Measurements from ENCODE around the gene CCBE1.

- TF ChIP-seq POLR2A (IDR thresholded peaks at IDR 0.05; ENCODE audit: low read depth, low read length), result no peak
- TF ChIP-seq TAF1 (IDR thresholded peaks at IDR 0.05; ENCODE audit: borderline replicate concordance, low read depth, low read length), result no peak
These were observed 251.2 kb downstream of the CCBE1 start for GRCh38 chr18:59446012-59446411.

All from GM12892 (cell line).